Measurements from ENCODE around the gene IRS1. TPM values are rescaled to one million over a fixed set of nuclear protein-coding genes. Genes with fewer than 3 reads are reported as not detected.

The IRS1 gene
- total RNA-seq, 1 experiment from 2014 or later: 34.4 TPM

DNA sequence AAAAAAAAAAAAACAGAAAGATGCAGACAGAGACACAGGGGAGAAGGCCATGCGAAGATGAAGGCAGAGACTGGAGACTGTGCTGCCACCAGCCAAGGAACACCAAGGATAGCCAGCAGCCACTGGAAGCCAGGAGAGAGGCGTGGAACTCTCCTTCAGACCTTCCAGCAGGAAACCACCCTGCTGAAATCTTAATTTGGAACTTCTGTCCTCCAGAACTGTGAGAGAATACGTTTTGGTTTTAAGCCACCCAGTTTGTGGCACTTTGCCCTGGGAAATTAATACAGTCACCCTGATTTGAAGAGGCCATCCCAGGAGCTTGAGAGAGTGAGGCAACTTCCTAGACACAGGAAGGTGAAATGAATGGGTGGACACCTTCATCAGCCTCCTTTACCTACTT lies 93.7 kb downstream of the IRS1 start:
- Mint-ChIP-seq H3K27me3 (ENCODE audit: unreplicated experiment) (no peaks in the 10 kb centered on the region), H3K36me3 (ENCODE audit: insufficient read depth, unreplicated experiment) (no peaks in the 10 kb centered on the region), H3K27ac (ENCODE audit: unreplicated experiment) (no peak overlapping the region), H3K4me1 (ENCODE audit: low read depth, unreplicated experiment) (peaks cover 11% of the 10 kb centered on the region), H3K9me3 (ENCODE audit: low read depth, unreplicated experiment) (no peaks in the 10 kb centered on the region), H3K4me3 (ENCODE audit: low read depth, unreplicated experiment) (no peak overlapping the region)
- DNase-seq: no peak
- CTCF ChIA-PET: no interaction called here
- TF ChIP-seq CTCF (IDR thresholded peaks at IDR 0.05; ENCODE audit: unreplicated experiment): no peak
- no TSS peak for BruUV-seq (replicated peaks)
- intact Hi-C loops (cut with micrococcal nuclease; ENCODE audit: unreplicated experiment): no loop called here

DNA sequence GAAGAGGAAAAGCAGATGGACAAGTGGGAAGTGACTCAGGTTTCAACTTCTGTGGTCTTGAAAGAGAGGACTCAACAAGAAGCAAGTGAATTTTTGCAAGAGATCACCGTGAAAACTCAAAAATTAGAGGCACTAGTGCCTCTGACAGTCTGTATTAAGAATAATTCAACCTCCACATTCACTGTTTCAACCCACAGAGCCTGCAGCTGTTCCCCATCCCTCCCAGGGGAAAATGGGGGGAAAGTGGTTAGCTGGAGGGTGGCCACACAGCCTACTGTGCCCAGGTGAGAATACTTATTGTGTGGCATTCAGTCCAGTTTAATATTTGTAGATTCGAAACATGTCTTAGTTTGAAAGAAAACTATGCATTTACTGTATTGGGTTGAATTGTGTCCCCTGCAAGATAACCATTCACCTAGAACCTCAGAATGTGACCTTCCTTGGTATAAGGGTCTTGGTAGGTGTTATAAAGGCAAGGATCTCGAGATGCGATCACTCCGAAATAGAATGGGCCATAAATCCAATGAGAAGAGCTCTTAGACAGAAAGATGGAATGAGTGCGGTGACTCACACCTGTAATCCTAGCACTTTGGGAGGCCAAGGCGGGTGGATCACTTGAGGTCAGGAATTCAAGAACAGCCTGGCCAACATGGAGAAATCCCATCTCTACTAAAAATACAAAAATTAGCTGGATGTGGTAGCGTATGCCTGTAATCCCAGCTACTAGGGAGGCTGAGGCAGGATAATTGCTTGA lies 94.3 kb downstream of the IRS1 start:
- intact Hi-C loops (cut with micrococcal nuclease; ENCODE audit: unreplicated experiment): no loop called here
- TF ChIP-seq CTCF (IDR thresholded peaks at IDR 0.05; ENCODE audit: unreplicated experiment): no peak
- Mint-ChIP-seq H3K27me3 (ENCODE audit: unreplicated experiment) (no peaks in the 10 kb centered on the region), H3K4me1 (ENCODE audit: low read depth, unreplicated experiment) (peaks cover 11% of the 10 kb centered on the region), H3K4me3 (ENCODE audit: low read depth, unreplicated experiment) (no peak overlapping the region), H3K9me3 (ENCODE audit: low read depth, unreplicated experiment) (no peaks in the 10 kb centered on the region), H3K36me3 (ENCODE audit: insufficient read depth, unreplicated experiment) (no peaks in the 10 kb centered on the region), H3K27ac (ENCODE audit: unreplicated experiment) (no peak overlapping the region)
- BruUV-seq (replicated peaks): no TSS peak
- CTCF ChIA-PET: no interaction called here
- DNase-seq: no peak

DNA sequence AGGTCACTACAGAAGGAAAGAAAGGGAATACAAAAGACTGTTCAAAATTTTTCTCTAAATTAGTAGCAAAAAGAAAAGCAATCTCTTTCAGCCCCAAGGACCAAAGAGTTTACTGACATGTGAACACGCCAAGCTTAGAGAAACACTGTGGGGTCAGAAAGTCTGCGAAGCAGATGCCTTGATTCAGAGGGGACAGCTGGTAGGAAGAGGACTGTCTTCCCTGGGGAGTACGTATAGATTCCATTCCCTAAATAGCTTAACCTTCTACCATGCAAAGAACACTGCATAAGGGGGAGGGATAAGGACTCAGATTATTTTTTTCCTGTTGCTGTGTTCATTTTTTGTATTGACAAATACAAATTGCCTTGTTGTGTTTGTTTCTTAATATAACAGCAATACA lies 96.1 kb downstream of the IRS1 start:
- peaks cover 11% of the 10 kb centered on the region for H3K4me1 Mint-ChIP-seq (ENCODE audit: low read depth, unreplicated experiment)
- H3K36me3 Mint-ChIP-seq (ENCODE audit: insufficient read depth, unreplicated experiment): no peaks in the 10 kb centered on the region
- no peak overlapping the region for H3K4me3 Mint-ChIP-seq (ENCODE audit: low read depth, unreplicated experiment)
- intact Hi-C loops (cut with micrococcal nuclease; ENCODE audit: unreplicated experiment): no loop called here
- H3K9me3 Mint-ChIP-seq (ENCODE audit: low read depth, unreplicated experiment): peaks cover 3% of the 10 kb centered on the region
- no peak for TF ChIP-seq CTCF (IDR thresholded peaks at IDR 0.05; ENCODE audit: unreplicated experiment)
- no peak overlapping the region for H3K27ac Mint-ChIP-seq (ENCODE audit: unreplicated experiment)
- CTCF ChIA-PET: no interaction called here
- DNase-seq: no peak
- BruUV-seq (replicated peaks): no TSS peak
- H3K27me3 Mint-ChIP-seq (ENCODE audit: unreplicated experiment): no peaks in the 10 kb centered on the region

DNA sequence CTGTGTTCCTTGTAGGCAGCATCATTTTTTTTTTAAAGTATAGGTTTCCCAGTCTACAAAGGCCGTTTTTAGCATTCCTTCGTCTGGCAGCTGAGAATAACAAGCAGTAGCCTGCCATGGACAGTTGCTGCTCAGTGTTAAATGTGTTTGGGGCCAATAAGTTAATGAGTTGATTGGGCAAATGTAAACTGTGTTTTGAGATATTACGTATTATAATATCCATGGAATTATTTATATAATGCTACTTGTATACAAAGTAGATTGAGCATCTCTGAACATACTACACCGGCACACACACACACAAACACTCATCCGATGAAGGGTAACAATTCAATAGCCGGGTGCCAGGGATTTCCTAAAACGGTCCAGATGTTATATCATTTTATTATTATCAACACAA lies 97.2 kb downstream of the IRS1 start:
- no peaks in the 10 kb centered on the region for H3K36me3 Mint-ChIP-seq (ENCODE audit: insufficient read depth, unreplicated experiment)
- no peaks in the 10 kb centered on the region for H3K27me3 Mint-ChIP-seq (ENCODE audit: unreplicated experiment)
- CTCF ChIA-PET: no interaction called here
- no TSS peak for BruUV-seq (replicated peaks)
- DNase-seq: no peak
- H3K4me3 Mint-ChIP-seq (ENCODE audit: low read depth, unreplicated experiment): no peak overlapping the region
- intact Hi-C loops (cut with micrococcal nuclease; ENCODE audit: unreplicated experiment): no loop called here
- H3K9me3 Mint-ChIP-seq (ENCODE audit: low read depth, unreplicated experiment): peaks cover 3% of the 10 kb centered on the region
- TF ChIP-seq CTCF (IDR thresholded peaks at IDR 0.05; ENCODE audit: unreplicated experiment): no peak
- peaks cover 11% of the 10 kb centered on the region for H3K4me1 Mint-ChIP-seq (ENCODE audit: low read depth, unreplicated experiment)
- no peak overlapping the region for H3K27ac Mint-ChIP-seq (ENCODE audit: unreplicated experiment)
